ENCODE measurements around the gene PKP1. TPM values are rescaled to one million over a fixed set of nuclear protein-coding genes. Genes with fewer than 3 reads are reported as not detected.

PKP1 gene
- total RNA-seq, 1 donor from 2014 or later: 2.2 TPM

DNA sequence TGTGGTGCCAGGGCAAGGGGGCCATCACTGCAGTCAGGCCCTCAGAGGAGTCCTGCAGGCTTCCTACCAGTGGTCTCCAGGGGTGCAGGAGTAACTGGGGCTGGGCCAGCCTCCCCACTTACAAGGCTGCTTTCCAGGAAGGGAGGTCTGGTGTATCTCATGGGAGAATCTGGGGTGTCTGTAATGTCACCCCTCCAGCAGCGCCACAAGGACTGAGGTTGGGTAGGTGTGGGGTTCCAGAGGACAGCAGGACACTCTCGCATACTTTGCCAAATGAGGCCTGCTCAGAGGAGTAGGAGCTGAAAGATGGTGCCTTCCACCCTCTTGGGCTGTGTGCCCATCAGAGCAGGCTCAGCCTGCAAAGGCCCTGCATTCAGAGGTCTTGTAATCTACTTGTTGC lies 47.2 kb downstream of the PKP1 start:
- no peaks in the 10 kb centered on the region for H3K36me3 ChIP-seq
- intact Hi-C loops (cut with DNase I): no loop called here
- no peak overlapping the region for H3K4me3 ChIP-seq
- ATAC-seq (no peak), DNase-seq (peak; percentile 13)
- H3K27me3 ChIP-seq (ENCODE audit: low read depth): no peaks in the 10 kb centered on the region
- no peaks in the 10 kb centered on the region for H3K9me3 ChIP-seq
- H3K27ac ChIP-seq: no peak overlapping the region
- H3K4me1 ChIP-seq: peaks cover 14% of the 10 kb centered on the region
- TF ChIP-seq, protein P1, sequence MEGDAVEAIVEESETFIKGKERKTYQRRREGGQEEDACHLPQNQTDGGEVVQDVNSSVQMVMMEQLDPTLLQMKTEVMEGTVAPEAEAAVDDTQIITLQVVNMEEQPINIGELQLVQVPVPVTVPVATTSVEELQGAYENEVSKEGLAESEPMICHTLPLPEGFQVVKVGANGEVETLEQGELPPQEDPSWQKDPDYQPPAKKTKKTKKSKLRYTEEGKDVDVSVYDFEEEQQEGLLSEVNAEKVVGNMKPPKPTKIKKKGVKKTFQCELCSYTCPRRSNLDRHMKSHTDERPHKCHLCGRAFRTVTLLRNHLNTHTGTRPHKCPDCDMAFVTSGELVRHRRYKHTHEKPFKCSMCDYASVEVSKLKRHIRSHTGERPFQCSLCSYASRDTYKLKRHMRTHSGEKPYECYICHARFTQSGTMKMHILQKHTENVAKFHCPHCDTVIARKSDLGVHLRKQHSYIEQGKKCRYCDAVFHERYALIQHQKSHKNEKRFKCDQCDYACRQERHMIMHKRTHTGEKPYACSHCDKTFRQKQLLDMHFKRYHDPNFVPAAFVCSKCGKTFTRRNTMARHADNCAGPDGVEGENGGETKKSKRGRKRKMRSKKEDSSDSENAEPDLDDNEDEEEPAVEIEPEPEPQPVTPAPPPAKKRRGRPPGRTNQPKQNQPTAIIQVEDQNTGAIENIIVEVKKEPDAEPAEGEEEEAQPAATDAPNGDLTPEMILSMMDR (IDR thresholded peaks at IDR 0.05): no peak

DNA sequence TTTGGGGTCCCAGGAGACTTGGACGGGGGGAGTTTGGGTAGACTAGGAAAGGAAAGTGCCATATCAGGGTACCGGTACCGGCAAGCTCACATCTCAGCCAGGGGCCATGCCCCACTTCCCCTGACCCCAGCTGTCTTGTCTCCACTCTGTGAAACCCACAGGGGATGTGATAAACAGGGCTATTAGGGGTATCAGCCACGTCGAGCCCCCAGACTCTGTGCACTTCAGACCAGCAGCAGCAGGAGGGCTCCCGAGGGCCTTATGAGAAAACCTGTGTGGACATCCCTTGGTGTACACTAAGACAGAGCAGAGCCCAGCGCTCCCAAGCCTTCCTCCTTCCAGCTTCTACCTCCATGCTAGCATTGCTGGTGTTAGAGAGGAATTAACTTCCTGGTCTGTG lies 47.9 kb downstream of the PKP1 start:
- no peak overlapping the region for H3K4me3 ChIP-seq
- intact Hi-C loops (cut with DNase I): no loop called here
- ATAC-seq (no peak), DNase-seq (peak; percentile 28)
- H3K36me3 ChIP-seq: no peaks in the 10 kb centered on the region
- H3K27me3 ChIP-seq (ENCODE audit: low read depth): no peaks in the 10 kb centered on the region
- H3K9me3 ChIP-seq: no peaks in the 10 kb centered on the region
- no peak overlapping the region for H3K27ac ChIP-seq
- H3K4me1 ChIP-seq: peaks cover 14% of the 10 kb centered on the region
- TF ChIP-seq, protein P1 (IDR thresholded peaks at IDR 0.05): no peak

DNA sequence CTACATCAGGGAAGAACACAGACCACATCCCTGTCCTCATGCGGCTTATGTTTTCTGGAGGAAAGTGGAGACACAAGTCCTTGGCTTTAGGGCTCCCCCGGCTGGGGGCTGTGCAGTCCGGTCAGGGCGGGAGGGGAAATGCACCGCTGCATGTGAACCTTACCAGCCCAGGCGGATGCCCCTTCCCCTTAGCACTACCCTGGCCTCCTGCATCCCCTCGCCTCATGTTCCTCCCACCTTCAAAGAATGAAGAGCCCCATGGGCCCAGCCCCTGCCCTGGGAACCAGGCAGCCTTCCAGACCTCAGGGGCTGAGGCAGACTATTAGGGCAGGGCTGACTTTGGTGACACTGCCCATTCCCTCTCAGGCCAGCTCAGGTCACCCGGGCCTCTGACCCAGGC lies 48.7 kb downstream of the PKP1 start:
- DNase-seq (peak; percentile 41), ATAC-seq (no peak)
- H3K36me3 ChIP-seq: no peaks in the 10 kb centered on the region
- H3K4me1 ChIP-seq: peaks cover 14% of the 10 kb centered on the region
- intact Hi-C loops (cut with DNase I): no loop called here
- no peaks in the 10 kb centered on the region for H3K9me3 ChIP-seq
- no peak overlapping the region for H3K27ac ChIP-seq
- no peak overlapping the region for H3K4me3 ChIP-seq
- TF ChIP-seq, protein P1 (IDR thresholded peaks at IDR 0.05): no peak
- H3K27me3 ChIP-seq (ENCODE audit: low read depth): no peaks in the 10 kb centered on the region

GRCh38 chr1:201332616-201333335 lies 49.5 kb downstream of the PKP1 start:
- no peak for ATAC-seq
- Histone ChIP-seq H3K36me3 (no peaks in the 10 kb centered on the region), H3K27ac (no peak overlapping the region), H3K27me3 (ENCODE audit: low read depth) (no peaks in the 10 kb centered on the region), H3K4me1 (peaks cover 14% of the 10 kb centered on the region), H3K4me3 (no peak overlapping the region), H3K9me3 (no peaks in the 10 kb centered on the region)
- peak; percentile 37 for DNase-seq
- intact Hi-C loops (cut with DNase I): no loop called here
- TF ChIP-seq, protein P1 (IDR thresholded peaks at IDR 0.05): no peak

- DNase-seq: peak; percentile 19
- Histone ChIP-seq H3K4me3 (no peak overlapping the region), H3K36me3 (no peaks in the 10 kb centered on the region), H3K27ac (no peak overlapping the region), H3K27me3 (ENCODE audit: low read depth) (no peaks in the 10 kb centered on the region), H3K9me3 (no peaks in the 10 kb centered on the region), H3K4me1 (peaks cover 10% of the 10 kb centered on the region)
- TF ChIP-seq, protein P1 (IDR thresholded peaks at IDR 0.05): no peak
- ATAC-seq: no peak
- intact Hi-C loops (cut with DNase I): no loop called here
Measured at GRCh38 chr1:201334325-201335173, 51.2 kb downstream of the PKP1 start.

Data from lower lobe of right lung (tissue), 2 donors.